Loucy (cell line): ENCODE measurements around the gene KCNQ5.

Experiments
- EZH2phosphoT487 ChIP-seq: fragments of 200-600 bp; IDR thresholded peaks from 2 replicates; pipeline ENCODE4 v1.6.1; 2018; ENCODE audit warnings: antibody characterized with exemption, mild to moderate bottlenecking, moderate library complexity, borderline replicate concordance
- TF ChIP-seq, protein P1 (sequence below): fragments of 200-600 bp; sonication (generic); conservative IDR thresholded peaks from 2 replicates; pipeline ENCODE4 v1.5.1; 2014; ENCODE audit warnings: mild to moderate bottlenecking, antibody characterized with exemption, low read length

DNA sequence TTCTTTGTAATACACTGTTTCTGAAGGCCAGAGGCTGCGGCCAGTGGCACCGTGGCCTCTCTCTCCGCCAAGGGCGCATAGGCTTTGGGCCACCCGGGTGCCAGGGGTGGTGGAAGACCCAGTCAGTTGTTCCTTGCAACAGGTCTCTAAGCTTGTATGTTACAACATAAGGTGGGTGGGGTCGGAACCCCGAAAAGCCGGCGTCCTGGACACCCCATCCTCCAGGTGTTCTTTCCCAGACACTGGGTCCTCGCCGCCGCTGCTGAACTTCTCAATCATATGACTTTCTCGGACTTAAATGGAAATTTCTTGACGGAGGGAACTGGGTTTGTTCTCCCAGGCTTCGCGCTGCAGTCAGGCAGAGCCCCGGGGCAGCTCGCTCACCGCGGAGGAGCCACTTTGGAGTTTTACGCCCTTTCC, 983 bp upstream of the KCNQ5 start:
- TF ChIP-seq, protein P1, sequence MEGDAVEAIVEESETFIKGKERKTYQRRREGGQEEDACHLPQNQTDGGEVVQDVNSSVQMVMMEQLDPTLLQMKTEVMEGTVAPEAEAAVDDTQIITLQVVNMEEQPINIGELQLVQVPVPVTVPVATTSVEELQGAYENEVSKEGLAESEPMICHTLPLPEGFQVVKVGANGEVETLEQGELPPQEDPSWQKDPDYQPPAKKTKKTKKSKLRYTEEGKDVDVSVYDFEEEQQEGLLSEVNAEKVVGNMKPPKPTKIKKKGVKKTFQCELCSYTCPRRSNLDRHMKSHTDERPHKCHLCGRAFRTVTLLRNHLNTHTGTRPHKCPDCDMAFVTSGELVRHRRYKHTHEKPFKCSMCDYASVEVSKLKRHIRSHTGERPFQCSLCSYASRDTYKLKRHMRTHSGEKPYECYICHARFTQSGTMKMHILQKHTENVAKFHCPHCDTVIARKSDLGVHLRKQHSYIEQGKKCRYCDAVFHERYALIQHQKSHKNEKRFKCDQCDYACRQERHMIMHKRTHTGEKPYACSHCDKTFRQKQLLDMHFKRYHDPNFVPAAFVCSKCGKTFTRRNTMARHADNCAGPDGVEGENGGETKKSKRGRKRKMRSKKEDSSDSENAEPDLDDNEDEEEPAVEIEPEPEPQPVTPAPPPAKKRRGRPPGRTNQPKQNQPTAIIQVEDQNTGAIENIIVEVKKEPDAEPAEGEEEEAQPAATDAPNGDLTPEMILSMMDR, result no peak
- no peak for TF ChIP-seq EZH2phosphoT487
